GM12891 (cell line): ENCODE data around the gene LTBP1.
"Not testable (repeated sequence)": the region's sequence is repeated elsewhere in the genome, so short reads cannot be mapped to it uniquely, and the experiment has no call there.

ENCODE experiments used
- DNase-seq: peaks from one replicate; pipeline ENCODE4 v3.0.0; 2011; ENCODE audit warnings: low spot score; ENCODE audit not compliant: insufficient read length
- FAIRE-seq: peaks from 2 replicates; lab custom pipeline; 2011; peaks lifted over from hg19 to GRCh38; lab: Jason Lieb, UNC
- PAX5 ChIP-seq: IDR thresholded peaks from 2 replicates; pipeline ENCODE4 v1.6.1; 2011; ENCODE audit warnings: low read length, moderate library complexity, mild to moderate bottlenecking; ENCODE audit not compliant: insufficient read depth, severe bottlenecking
- POLR2A ChIP-seq: IDR thresholded peaks from 2 replicates; pipeline ENCODE4 v1.6.1; 2011; ENCODE audit warnings: low read depth, low read length, control low read depth
- POLR2AphosphoS5 ChIP-seq: IDR thresholded peaks from 2 replicates; pipeline ENCODE4 v1.6.1; 2011; ENCODE audit warnings: low read depth, low read length, control low read depth
- POU2F2 ChIP-seq: IDR thresholded peaks from 2 replicates; pipeline ENCODE4 v1.6.1; 2011; ENCODE audit warnings: low read depth, mild to moderate bottlenecking, control low read depth, low read length, moderate library complexity
- SPI1 ChIP-seq: IDR thresholded peaks from 2 replicates; pipeline ENCODE4 v1.6.1; 2011; ENCODE audit warnings: low read depth, low read length, control low read depth
- TAF1 ChIP-seq: IDR thresholded peaks from 2 replicates; pipeline ENCODE4 v1.6.1; 2011; ENCODE audit warnings: low read depth, low read length, control low read depth

LTBP1 gene

GRCh38 chr2:33051586-33052360, 105.0 kb downstream of the LTBP1 start:
- FAIRE-seq (no peak), DNase-seq (no peak)
- TF ChIP-seq POLR2AphosphoS5, result no peak
- TF ChIP-seq POU2F2, result no peak
- no peak for TF ChIP-seq PAX5
- TF ChIP-seq SPI1, result no peak

GRCh38 chr2:33052361-33052735, 105.6 kb downstream of the LTBP1 start:
- FAIRE-seq, result no peak
- TF ChIP-seq POLR2A (no peak), POU2F2 (no peak), TAF1 (no peak), POLR2AphosphoS5 (no peak), PAX5 (no peak)

GRCh38 chr2:33052795-33053194, 106.0 kb downstream of the LTBP1 start:
- not testable (repeated sequence) for FAIRE-seq

More at GRCh38 chr2:33052361-33052735, 105.6 kb downstream of the LTBP1 start:
- DNase-seq, result no peak

GRCh38 chr2:33056170-33056569, 109.4 kb downstream of the LTBP1 start:
- TF ChIP-seq PAX5 (no peak), SPI1 (no peak), POU2F2 (no peak), POLR2AphosphoS5 (no peak), POLR2A (no peak), TAF1 (no peak)
- DNase-seq (no peak), FAIRE-seq (no peak)

More at GRCh38 chr2:33052795-33053194, 106.0 kb downstream of the LTBP1 start:
- DNase-seq, result not testable (repeated sequence)

- not testable (repeated sequence) for FAIRE-seq, DNase-seq
Measured at GRCh38 chr2:33057307-33058028, 110.7 kb downstream of the LTBP1 start.

- TF ChIP-seq TAF1 (no peak), PAX5 (no peak), SPI1 (no peak), POLR2A (no peak), POLR2AphosphoS5 (no peak), POU2F2 (no peak)
- FAIRE-seq (no peak), DNase-seq (no peak)
Measured at GRCh38 chr2:33058716-33059470, 112.1 kb downstream of the LTBP1 start.

GRCh38 chr2:33059471-33060156, 112.9 kb downstream of the LTBP1 start:
- FAIRE-seq, result no peak

GRCh38 chr2:33060405-33060804, 113.7 kb downstream of the LTBP1 start:
- no peak for TF ChIP-seq POLR2AphosphoS5
- no peak for TF ChIP-seq SPI1
- no peak for TF ChIP-seq PAX5
- TF ChIP-seq POU2F2, result no peak
- FAIRE-seq (peak; percentile 40), DNase-seq (no peak)

More at GRCh38 chr2:33059471-33060156, 112.9 kb downstream of the LTBP1 start:
- TF ChIP-seq PAX5, result no peak
- no peak for TF ChIP-seq POLR2A
- no peak for TF ChIP-seq SPI1
- no peak for TF ChIP-seq TAF1
- TF ChIP-seq POLR2AphosphoS5, result no peak
- no peak for TF ChIP-seq POU2F2
- DNase-seq, result no peak

- TF ChIP-seq POU2F2 (no peak), POLR2A (no peak), PAX5 (no peak), POLR2AphosphoS5 (no peak), TAF1 (no peak), SPI1 (no peak)
- FAIRE-seq, result no peak
Measured at GRCh38 chr2:33062665-33063250, 116.0 kb downstream of the LTBP1 start.

GRCh38 chr2:33064349-33064801, 117.6 kb downstream of the LTBP1 start:
- FAIRE-seq (no peak), DNase-seq (no peak)
- TF ChIP-seq TAF1 (no peak), POLR2A (no peak), PAX5 (no peak), POU2F2 (no peak), SPI1 (no peak), POLR2AphosphoS5 (no peak)

More at GRCh38 chr2:33062665-33063250, 116.0 kb downstream of the LTBP1 start:
- DNase-seq, result no peak
